ENCODE measurements around the gene RTEL1.

The RTEL1 gene

DNA sequence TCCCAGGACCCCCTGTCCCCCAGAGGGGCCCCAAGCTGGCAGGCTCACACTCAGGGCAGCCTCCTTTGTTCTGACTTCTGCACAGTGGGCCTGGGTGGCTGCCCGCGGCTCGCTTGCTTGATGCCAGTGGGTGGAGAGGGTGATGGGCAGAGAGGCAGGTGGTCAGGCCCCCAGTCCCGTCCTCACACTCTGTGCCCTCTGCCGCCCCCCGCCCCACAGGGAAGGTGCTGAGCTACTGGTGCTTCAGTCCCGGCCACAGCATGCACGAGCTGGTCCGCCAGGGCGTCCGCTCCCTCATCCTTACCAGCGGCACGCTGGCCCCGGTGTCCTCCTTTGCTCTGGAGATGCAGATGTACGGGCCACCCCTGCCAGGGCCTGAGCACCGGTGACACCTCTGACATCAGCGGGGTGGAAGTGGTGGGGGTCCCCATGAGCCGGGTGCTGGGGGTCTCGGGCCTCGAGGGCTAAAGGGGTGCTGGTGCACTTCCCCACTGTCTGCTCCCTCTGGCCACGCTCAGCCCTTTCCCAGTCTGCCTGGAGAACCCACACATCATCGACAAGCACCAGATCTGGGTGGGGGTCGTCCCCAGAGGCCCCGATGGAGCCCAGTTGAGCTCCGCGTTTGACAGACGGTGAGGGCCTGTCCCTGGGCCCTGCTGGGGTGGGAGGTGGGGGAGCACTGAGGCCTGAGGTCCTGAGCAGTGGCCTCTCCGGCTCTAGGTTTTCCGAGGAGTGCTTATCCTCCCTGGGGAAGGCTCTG lies 29.5 kb downstream of the RTEL1 start:
- Histone ChIP-seq H3K36me3 (replicated peaks) (no peaks in the 10 kb centered on the region), H3K27ac (peak overlapping the region; percentile 54), H3K27me3 (replicated peaks) (no peaks in the 10 kb centered on the region), H3K4me3 (ENCODE audit: low read depth, low read length) (no peak overlapping the region)
- DNase-seq = no peak
- in situ Hi-C loops (cut with HindIII; ENCODE audit: low pct_ligation_motif_present, low sequenced_read_pairs) = loop anchor here (25.0 kb wide), 1 partner anchor 100 kb away; no protein-coding TSS in a partner anchor
- TF ChIP-seq, protein P1, sequence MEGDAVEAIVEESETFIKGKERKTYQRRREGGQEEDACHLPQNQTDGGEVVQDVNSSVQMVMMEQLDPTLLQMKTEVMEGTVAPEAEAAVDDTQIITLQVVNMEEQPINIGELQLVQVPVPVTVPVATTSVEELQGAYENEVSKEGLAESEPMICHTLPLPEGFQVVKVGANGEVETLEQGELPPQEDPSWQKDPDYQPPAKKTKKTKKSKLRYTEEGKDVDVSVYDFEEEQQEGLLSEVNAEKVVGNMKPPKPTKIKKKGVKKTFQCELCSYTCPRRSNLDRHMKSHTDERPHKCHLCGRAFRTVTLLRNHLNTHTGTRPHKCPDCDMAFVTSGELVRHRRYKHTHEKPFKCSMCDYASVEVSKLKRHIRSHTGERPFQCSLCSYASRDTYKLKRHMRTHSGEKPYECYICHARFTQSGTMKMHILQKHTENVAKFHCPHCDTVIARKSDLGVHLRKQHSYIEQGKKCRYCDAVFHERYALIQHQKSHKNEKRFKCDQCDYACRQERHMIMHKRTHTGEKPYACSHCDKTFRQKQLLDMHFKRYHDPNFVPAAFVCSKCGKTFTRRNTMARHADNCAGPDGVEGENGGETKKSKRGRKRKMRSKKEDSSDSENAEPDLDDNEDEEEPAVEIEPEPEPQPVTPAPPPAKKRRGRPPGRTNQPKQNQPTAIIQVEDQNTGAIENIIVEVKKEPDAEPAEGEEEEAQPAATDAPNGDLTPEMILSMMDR (IDR thresholded peaks at IDR 0.05; ENCODE audit: low read depth, low read length, missing control alignments) = no peak

DNA sequence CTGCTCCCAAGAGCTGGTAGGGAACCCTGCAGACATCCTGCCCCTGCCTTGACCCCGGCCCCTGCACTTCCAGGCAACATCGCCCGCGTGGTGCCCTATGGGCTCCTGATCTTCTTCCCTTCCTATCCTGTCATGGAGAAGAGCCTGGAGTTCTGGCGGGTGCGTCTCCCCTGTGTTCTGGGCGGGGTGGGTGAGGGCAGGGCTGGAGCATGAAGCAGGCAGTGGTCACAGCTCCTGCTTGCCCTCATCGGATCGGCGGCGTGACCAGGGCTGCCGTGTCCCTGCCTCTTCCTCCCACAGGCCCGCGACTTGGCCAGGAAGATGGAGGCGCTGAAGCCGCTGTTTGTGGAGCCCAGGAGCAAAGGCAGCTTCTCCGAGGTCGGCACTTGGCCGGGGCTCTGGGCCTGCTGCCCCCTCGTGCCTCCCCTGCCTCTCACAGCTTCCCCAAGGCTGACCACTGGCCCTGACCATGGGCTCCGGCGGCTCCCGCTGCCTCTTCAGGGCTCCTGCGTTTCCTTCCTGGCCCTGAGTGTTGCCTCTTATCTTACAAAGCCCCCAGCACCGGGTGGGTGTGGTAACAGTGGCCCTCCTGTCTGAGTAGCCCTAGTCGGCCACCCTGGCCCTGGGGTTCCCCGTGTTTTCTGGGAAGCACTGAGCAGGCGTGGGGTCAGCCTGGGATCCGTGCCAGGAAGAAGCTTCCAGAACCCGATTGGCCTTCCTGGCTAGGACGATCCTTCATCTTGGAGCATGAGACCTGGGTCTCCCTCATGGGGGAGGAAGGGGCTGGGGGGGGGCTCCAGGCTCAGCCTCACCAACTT lies 30.3 kb downstream of the RTEL1 start:
- Histone ChIP-seq H3K27ac (no peak overlapping the region), H3K4me3 (ENCODE audit: low read depth, low read length) (no peak overlapping the region), H3K36me3 (replicated peaks) (no peaks in the 10 kb centered on the region), H3K27me3 (replicated peaks) (no peaks in the 10 kb centered on the region)
- TF ChIP-seq, protein P1 (IDR thresholded peaks at IDR 0.05; ENCODE audit: low read depth, low read length, missing control alignments) = no peak
- in situ Hi-C loops (cut with HindIII; ENCODE audit: low pct_ligation_motif_present, low sequenced_read_pairs) = loop anchor here (25.0 kb wide), 1 partner anchor 101 kb away; no protein-coding TSS in a partner anchor
- no peak for DNase-seq

- H3K4me3 ChIP-seq (ENCODE audit: low read depth, low read length) = no peak overlapping the region
- H3K27me3 ChIP-seq (replicated peaks) = no peaks in the 10 kb centered on the region
- no peaks in the 10 kb centered on the region for H3K36me3 ChIP-seq (replicated peaks)
- in situ Hi-C loops (cut with HindIII; ENCODE audit: low pct_ligation_motif_present, low sequenced_read_pairs) = loop anchor here (25.0 kb wide), 1 partner anchor 102 kb away; no protein-coding TSS in a partner anchor
- no peak for DNase-seq
- no peak overlapping the region for H3K27ac ChIP-seq
- TF ChIP-seq, protein P1 (IDR thresholded peaks at IDR 0.05; ENCODE audit: low read depth, low read length, missing control alignments) = no peak
Observed at GRCh38 chr20:63689046-63690002, 31.2 kb downstream of the RTEL1 start.

GRCh38 chr20:63690003-63690897 lies 32.1 kb downstream of the RTEL1 start:
- no peaks in the 10 kb centered on the region for H3K36me3 ChIP-seq (replicated peaks)
- H3K27ac ChIP-seq = no peak overlapping the region
- TF ChIP-seq, protein P1 (IDR thresholded peaks at IDR 0.05; ENCODE audit: low read depth, low read length, missing control alignments) = no peak
- DNase-seq = no peak
- H3K4me3 ChIP-seq (ENCODE audit: low read depth, low read length) = no peak overlapping the region
- no peaks in the 10 kb centered on the region for H3K27me3 ChIP-seq (replicated peaks)
- in situ Hi-C loops (cut with HindIII; ENCODE audit: low pct_ligation_motif_present, low sequenced_read_pairs) = loop anchor here (25.0 kb wide), 1 partner anchor 103 kb away; no protein-coding TSS in a partner anchor

All from brain microvascular endothelial cell (primary cell).